GM12874 (cell line): Measurements from ENCODE around the gene ASB2.

ENCODE experiments used
- CTCF ChIP-seq: IDR thresholded peaks from 2 replicates; pipeline ENCODE4 v1.5.1; 2011; ENCODE audit warnings: low read depth, mild to moderate bottlenecking, control low read depth, low read length, moderate library complexity; ENCODE audit not compliant: insufficient read depth

ASB2 gene

GRCh38 chr14:93912782-93913181 is 63.6 kb downstream of the ASB2 start:
- no peak for TF ChIP-seq CTCF

- TF ChIP-seq CTCF = no peak
Measured at GRCh38 chr14:93911975-93912615, 64.3 kb downstream of the ASB2 start.

- TF ChIP-seq CTCF = no peak
Measured at GRCh38 chr14:93909429-93910128, 66.8 kb downstream of the ASB2 start.

- peak; percentile 74 for TF ChIP-seq CTCF
Measured at GRCh38 chr14:93906341-93907329, 69.7 kb downstream of the ASB2 start.

GRCh38 chr14:93905623-93906022 is 70.7 kb downstream of the ASB2 start:
- no peak for TF ChIP-seq CTCF

GRCh38 chr14:93903342-93904184 is 72.8 kb downstream of the ASB2 start:
- peak; percentile 46 for TF ChIP-seq CTCF
